H1 (cell line): Measurements from ENCODE around the gene VWF. TPM values are rescaled to one million over a fixed set of nuclear protein-coding genes. Genes with fewer than 3 reads are reported as not detected.

ENCODE experiments used
- polyA plus RNA-seq, 7 experiments: library from polyadenylated mRNA; depleted of rRNA in 3 of 7; stranded (reverse) in 5 of 7; unstranded in 2 of 7; fragments of >200 nt in 5 of 7; fragments of 200-250 nt in 2 of 7; gene quantifications; 1 replicate in 5 of 7; 2 replicates in 1 of 7; 4 replicates in 1 of 7; pipeline versions ENCODE4 v1.2.1 to v1.2.3, GENCODE V29; 2011 to 2013; ENCODE audit warnings: missing spikeins in 2 of 7, mixed read lengths in 2 of 7
- total RNA-seq: library from RNA; stranded (reverse); fragmentation: NEBNext Ultra II Directional; extraction: Animal tissue kit (Norgen Biotek cat#: 25700); gene quantifications from 2 replicates; pipeline ENCODE4 v1.2.1, GENCODE V29; 2021
- TF ChIP-seq, protein P1 (sequence below): fragments of 300-600 bp; sonication (generic); IDR thresholded peaks from 2 replicates; pipeline ENCODE4 v1.7.1; 2012; ENCODE audit warnings: low read length, moderate library complexity, mild to moderate bottlenecking, inconsistent platforms; ENCODE audit not compliant: insufficient replicate concordance

Gene VWF
- total and polyA plus RNA-seq, 2 of the 8 experiments (the other 6 are each of a cell fraction or from before 2014, with no cell fraction given): 0.39 to 0.60 TPM

- TF ChIP-seq, protein P1, sequence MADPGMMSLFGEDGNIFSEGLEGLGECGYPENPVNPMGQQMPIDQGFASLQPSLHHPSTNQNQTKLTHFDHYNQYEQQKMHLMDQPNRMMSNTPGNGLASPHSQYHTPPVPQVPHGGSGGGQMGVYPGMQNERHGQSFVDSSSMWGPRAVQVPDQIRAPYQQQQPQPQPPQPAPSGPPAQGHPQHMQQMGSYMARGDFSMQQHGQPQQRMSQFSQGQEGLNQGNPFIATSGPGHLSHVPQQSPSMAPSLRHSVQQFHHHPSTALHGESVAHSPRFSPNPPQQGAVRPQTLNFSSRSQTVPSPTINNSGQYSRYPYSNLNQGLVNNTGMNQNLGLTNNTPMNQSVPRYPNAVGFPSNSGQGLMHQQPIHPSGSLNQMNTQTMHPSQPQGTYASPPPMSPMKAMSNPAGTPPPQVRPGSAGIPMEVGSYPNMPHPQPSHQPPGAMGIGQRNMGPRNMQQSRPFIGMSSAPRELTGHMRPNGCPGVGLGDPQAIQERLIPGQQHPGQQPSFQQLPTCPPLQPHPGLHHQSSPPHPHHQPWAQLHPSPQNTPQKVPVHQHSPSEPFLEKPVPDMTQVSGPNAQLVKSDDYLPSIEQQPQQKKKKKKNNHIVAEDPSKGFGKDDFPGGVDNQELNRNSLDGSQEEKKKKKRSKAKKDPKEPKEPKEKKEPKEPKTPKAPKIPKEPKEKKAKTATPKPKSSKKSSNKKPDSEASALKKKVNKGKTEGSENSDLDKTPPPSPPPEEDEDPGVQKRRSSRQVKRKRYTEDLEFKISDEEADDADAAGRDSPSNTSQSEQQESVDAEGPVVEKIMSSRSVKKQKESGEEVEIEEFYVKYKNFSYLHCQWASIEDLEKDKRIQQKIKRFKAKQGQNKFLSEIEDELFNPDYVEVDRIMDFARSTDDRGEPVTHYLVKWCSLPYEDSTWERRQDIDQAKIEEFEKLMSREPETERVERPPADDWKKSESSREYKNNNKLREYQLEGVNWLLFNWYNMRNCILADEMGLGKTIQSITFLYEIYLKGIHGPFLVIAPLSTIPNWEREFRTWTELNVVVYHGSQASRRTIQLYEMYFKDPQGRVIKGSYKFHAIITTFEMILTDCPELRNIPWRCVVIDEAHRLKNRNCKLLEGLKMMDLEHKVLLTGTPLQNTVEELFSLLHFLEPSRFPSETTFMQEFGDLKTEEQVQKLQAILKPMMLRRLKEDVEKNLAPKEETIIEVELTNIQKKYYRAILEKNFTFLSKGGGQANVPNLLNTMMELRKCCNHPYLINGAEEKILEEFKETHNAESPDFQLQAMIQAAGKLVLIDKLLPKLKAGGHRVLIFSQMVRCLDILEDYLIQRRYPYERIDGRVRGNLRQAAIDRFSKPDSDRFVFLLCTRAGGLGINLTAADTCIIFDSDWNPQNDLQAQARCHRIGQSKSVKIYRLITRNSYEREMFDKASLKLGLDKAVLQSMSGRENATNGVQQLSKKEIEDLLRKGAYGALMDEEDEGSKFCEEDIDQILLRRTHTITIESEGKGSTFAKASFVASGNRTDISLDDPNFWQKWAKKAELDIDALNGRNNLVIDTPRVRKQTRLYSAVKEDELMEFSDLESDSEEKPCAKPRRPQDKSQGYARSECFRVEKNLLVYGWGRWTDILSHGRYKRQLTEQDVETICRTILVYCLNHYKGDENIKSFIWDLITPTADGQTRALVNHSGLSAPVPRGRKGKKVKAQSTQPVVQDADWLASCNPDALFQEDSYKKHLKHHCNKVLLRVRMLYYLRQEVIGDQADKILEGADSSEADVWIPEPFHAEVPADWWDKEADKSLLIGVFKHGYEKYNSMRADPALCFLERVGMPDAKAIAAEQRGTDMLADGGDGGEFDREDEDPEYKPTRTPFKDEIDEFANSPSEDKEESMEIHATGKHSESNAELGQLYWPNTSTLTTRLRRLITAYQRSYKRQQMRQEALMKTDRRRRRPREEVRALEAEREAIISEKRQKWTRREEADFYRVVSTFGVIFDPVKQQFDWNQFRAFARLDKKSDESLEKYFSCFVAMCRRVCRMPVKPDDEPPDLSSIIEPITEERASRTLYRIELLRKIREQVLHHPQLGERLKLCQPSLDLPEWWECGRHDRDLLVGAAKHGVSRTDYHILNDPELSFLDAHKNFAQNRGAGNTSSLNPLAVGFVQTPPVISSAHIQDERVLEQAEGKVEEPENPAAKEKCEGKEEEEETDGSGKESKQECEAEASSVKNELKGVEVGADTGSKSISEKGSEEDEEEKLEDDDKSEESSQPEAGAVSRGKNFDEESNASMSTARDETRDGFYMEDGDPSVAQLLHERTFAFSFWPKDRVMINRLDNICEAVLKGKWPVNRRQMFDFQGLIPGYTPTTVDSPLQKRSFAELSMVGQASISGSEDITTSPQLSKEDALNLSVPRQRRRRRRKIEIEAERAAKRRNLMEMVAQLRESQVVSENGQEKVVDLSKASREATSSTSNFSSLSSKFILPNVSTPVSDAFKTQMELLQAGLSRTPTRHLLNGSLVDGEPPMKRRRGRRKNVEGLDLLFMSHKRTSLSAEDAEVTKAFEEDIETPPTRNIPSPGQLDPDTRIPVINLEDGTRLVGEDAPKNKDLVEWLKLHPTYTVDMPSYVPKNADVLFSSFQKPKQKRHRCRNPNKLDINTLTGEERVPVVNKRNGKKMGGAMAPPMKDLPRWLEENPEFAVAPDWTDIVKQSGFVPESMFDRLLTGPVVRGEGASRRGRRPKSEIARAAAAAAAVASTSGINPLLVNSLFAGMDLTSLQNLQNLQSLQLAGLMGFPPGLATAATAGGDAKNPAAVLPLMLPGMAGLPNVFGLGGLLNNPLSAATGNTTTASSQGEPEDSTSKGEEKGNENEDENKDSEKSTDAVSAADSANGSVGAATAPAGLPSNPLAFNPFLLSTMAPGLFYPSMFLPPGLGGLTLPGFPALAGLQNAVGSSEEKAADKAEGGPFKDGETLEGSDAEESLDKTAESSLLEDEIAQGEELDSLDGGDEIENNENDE: no peak
Observed at GRCh38 chr12:6132496-6132895, 8.0 kb upstream of the VWF start (continued).
